ENCODE data around the gene HS6ST3.

HS6ST3 gene

DNA sequence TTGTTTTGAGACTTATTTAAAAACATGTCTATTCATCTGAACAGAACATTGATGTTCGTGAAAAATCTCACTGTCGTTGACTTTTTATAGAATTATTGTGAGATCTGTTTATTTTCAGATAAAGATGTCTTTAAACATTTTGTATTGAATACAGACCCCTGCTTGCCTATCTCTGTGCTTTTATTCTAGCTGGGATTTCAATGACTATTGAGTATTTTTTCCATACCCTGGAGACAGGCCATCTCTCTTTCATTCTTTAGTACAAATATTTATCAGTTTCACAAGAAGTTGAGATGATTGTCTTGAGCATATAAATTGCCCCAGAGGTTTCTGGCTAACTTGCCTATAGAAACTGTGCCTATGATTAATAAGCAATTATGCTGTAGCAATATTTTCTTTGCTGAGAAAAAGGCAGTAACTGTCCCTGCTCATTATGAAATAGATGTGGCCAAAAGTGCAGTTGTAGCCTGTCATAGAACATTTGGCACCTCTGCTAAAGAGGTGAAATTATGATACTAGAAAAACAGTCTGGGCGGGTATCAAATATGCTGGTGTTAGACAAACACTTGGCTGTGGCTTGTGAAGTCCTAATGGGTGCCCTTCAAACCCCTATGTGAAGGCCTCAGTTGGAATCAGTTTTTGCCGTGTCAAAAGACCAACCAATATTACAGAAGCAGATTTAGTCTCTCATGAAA is 360.6 kb downstream of the HS6ST3 start:
- Histone ChIP-seq H3K36me3 (ENCODE audit: low read depth) (no peaks in the 10 kb centered on the region), H3K27ac (ENCODE audit: poor library complexity, severe bottlenecking) (no peak overlapping the region), H3K4me3 (ENCODE audit: severe bottlenecking) (no peak overlapping the region), H3K9me3 (ENCODE audit: severe bottlenecking) (no peaks in the 10 kb centered on the region), H3K4me1 (ENCODE audit: insufficient read depth, poor library complexity, severe bottlenecking) (no peaks in the 10 kb centered on the region), H3K27me3 (ENCODE audit: insufficient read depth, poor library complexity, severe bottlenecking) (no peaks in the 10 kb centered on the region)
- ATAC-seq (ENCODE audit: low read depth) = no peak
- TF ChIP-seq, protein P1, sequence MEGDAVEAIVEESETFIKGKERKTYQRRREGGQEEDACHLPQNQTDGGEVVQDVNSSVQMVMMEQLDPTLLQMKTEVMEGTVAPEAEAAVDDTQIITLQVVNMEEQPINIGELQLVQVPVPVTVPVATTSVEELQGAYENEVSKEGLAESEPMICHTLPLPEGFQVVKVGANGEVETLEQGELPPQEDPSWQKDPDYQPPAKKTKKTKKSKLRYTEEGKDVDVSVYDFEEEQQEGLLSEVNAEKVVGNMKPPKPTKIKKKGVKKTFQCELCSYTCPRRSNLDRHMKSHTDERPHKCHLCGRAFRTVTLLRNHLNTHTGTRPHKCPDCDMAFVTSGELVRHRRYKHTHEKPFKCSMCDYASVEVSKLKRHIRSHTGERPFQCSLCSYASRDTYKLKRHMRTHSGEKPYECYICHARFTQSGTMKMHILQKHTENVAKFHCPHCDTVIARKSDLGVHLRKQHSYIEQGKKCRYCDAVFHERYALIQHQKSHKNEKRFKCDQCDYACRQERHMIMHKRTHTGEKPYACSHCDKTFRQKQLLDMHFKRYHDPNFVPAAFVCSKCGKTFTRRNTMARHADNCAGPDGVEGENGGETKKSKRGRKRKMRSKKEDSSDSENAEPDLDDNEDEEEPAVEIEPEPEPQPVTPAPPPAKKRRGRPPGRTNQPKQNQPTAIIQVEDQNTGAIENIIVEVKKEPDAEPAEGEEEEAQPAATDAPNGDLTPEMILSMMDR (IDR thresholded peaks at IDR 0.05; ENCODE audit: poor library complexity, severe bottlenecking) = no peak
- no peak for DNase-seq (ENCODE audit: low spot score)

DNA sequence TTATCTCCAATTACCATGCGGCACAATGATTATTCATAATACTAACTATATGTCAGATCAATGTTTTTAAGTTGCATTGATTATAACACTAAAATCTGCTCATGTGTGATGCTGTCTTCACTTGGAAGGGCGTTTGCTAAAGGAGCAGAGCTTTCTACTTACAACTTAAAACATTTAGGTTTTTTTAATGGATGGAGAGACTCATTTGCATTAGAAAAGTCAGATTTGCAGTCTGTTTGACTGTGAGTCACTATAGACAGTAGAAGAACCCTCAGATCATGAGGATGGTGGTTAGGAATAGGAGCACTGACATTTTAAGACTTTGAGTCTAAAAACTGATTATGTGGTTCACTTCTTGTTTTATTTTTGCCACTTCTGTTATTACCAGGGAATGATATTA is 364.6 kb downstream of the HS6ST3 start:
- no peaks in the 10 kb centered on the region for H3K27me3 ChIP-seq (ENCODE audit: insufficient read depth, poor library complexity, severe bottlenecking)
- no peak overlapping the region for H3K27ac ChIP-seq (ENCODE audit: poor library complexity, severe bottlenecking)
- H3K36me3 ChIP-seq (ENCODE audit: low read depth) = no peaks in the 10 kb centered on the region
- ATAC-seq (ENCODE audit: low read depth) (no peak), DNase-seq (ENCODE audit: low spot score) (no peak)
- TF ChIP-seq, protein P1 (IDR thresholded peaks at IDR 0.05; ENCODE audit: poor library complexity, severe bottlenecking) = no peak
- H3K4me3 ChIP-seq (ENCODE audit: severe bottlenecking) = no peak overlapping the region
- no peaks in the 10 kb centered on the region for H3K9me3 ChIP-seq (ENCODE audit: severe bottlenecking)
- no peaks in the 10 kb centered on the region for H3K4me1 ChIP-seq (ENCODE audit: insufficient read depth, poor library complexity, severe bottlenecking)

DNA sequence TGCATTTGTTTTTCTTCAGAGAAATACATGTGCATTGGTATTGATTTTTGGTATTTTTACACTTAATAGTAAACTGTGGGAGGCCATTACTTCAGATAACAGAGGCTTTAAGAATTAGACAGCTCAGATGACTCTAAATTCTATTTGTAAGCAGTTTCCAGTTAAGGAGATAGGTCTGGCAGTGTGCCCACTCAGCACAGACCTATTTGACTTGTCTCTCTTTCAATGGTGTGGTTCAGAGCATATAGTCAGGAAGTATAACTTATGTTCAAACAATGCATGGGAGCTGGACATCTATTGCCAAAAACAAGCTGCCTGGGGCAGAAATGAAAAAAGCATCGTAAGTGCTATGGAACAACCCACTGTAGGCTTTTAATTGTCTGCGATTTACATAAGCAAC is 370.7 kb downstream of the HS6ST3 start:
- no peak for ATAC-seq (ENCODE audit: low read depth)
- H3K27ac ChIP-seq (ENCODE audit: poor library complexity, severe bottlenecking) = no peak overlapping the region
- TF ChIP-seq, protein P1 (IDR thresholded peaks at IDR 0.05; ENCODE audit: poor library complexity, severe bottlenecking) = no peak
- no peaks in the 10 kb centered on the region for H3K4me1 ChIP-seq (ENCODE audit: insufficient read depth, poor library complexity, severe bottlenecking)
- H3K9me3 ChIP-seq (ENCODE audit: severe bottlenecking) = no peaks in the 10 kb centered on the region
- H3K4me3 ChIP-seq (ENCODE audit: severe bottlenecking) = no peak overlapping the region
- DNase-seq (ENCODE audit: low spot score) = no peak
- H3K27me3 ChIP-seq (ENCODE audit: insufficient read depth, poor library complexity, severe bottlenecking) = no peaks in the 10 kb centered on the region
- H3K36me3 ChIP-seq (ENCODE audit: low read depth) = no peaks in the 10 kb centered on the region

DNA sequence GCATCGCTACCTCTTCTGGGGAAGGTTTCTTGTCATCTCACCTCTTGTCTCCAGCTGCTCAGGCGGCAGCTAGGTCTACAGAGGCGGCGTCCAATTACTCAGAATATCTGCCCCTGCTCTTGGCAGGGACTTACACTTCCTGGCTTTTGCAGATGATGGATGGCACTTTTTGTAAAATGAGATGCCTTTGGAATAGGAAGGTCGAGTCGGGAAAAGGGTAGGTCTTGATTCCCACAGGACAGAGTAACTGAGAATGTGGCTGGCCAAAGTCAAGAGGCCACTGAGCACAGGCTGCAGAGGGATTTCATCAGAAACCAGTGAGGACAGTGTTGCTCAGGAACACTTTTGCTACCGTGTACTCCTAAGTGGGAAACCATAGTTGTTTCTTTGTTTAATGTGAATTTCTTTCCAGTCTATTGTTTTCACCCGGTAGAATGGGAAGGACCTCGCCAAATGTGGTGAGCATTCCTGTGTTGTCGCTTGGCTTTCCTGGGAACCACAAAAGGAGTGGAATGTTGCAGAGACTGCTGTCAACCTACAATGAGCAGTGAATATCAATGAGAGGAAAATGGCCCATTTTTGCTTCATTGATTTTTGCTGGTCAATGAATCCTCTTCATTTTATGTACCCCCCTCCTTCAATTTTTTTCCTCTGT is 383.7 kb downstream of the HS6ST3 start:
- Histone ChIP-seq H3K27me3 (ENCODE audit: insufficient read depth, poor library complexity, severe bottlenecking) (no peaks in the 10 kb centered on the region), H3K27ac (ENCODE audit: poor library complexity, severe bottlenecking) (no peak overlapping the region), H3K36me3 (ENCODE audit: low read depth) (no peaks in the 10 kb centered on the region), H3K4me3 (ENCODE audit: severe bottlenecking) (no peak overlapping the region), H3K9me3 (ENCODE audit: severe bottlenecking) (no peaks in the 10 kb centered on the region), H3K4me1 (ENCODE audit: insufficient read depth, poor library complexity, severe bottlenecking) (no peaks in the 10 kb centered on the region)
- DNase-seq (ENCODE audit: low spot score) (no peak), ATAC-seq (ENCODE audit: low read depth) (no peak)
- TF ChIP-seq, protein P1 (IDR thresholded peaks at IDR 0.05; ENCODE audit: poor library complexity, severe bottlenecking) = no peak

DNA sequence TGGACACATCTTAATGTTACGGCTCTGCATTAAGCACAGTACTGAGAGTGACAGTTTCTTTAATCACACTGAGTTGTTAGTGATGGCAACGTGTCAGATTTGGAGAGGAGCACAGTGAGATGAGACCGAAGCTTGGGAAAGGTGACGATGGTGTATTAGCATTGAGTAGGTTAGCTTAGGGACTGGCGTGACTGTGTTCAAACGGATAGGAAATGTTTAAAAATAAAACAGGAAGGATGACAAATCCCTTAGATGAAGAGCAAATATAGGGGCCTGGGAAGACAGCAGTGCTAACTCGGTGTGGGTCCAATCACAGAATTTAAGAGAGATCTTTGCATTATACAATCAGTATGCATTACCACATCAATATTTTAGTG is 384.3 kb downstream of the HS6ST3 start:
- H3K4me3 ChIP-seq (ENCODE audit: severe bottlenecking) = no peak overlapping the region
- no peaks in the 10 kb centered on the region for H3K27me3 ChIP-seq (ENCODE audit: insufficient read depth, poor library complexity, severe bottlenecking)
- H3K27ac ChIP-seq (ENCODE audit: poor library complexity, severe bottlenecking) = no peak overlapping the region
- DNase-seq (ENCODE audit: low spot score) (no peak), ATAC-seq (ENCODE audit: low read depth) (no peak)
- TF ChIP-seq, protein P1 (IDR thresholded peaks at IDR 0.05; ENCODE audit: poor library complexity, severe bottlenecking) = no peak
- H3K4me1 ChIP-seq (ENCODE audit: insufficient read depth, poor library complexity, severe bottlenecking) = no peaks in the 10 kb centered on the region
- H3K36me3 ChIP-seq (ENCODE audit: low read depth) = no peaks in the 10 kb centered on the region
- no peaks in the 10 kb centered on the region for H3K9me3 ChIP-seq (ENCODE audit: severe bottlenecking)
